HG03432 (cell line): ENCODE measurements around the gene SCNN1A.

Experiments
- ATAC-seq: cut with Tn5 transposase; IDR thresholded peaks from one replicate; pipeline ENCODE4 v1.9.1; 2021; ENCODE audit warnings: mild to moderate bottlenecking, moderate library complexity; ENCODE audit not compliant: unreplicated experiment

The SCNN1A gene

GRCh38 chr12:6375269-6376078 lies at the start of gene SCNN1A:
Gene SCNN1A, minus strand, starts transcription at chr12:6375563. Its CDS starts 780 bp downstream, at chr12:6374783.
- no peak for ATAC-seq

GRCh38 chr12:6424866-6425265 lies 49.5 kb upstream of the SCNN1A start:
- no peak for ATAC-seq

GRCh38 chr12:6424008-6424347 lies 48.6 kb upstream of the SCNN1A start:
- no peak for ATAC-seq

- ATAC-seq: peak; percentile 33
These were observed 48.1 kb upstream of the SCNN1A start for GRCh38 chr12:6423267-6424007.

- no peak for ATAC-seq
These were observed 45.0 kb upstream of the SCNN1A start for GRCh38 chr12:6420364-6420763.

- ATAC-seq: no peak
These were observed 43.4 kb upstream of the SCNN1A start for GRCh38 chr12:6418796-6419195.

GRCh38 chr12:6416596-6416995 lies 41.2 kb upstream of the SCNN1A start:
- ATAC-seq: no peak

GRCh38 chr12:6407236-6407954 lies 32.0 kb upstream of the SCNN1A start:
- no peak for ATAC-seq

GRCh38 chr12:6405963-6406362 lies 30.6 kb upstream of the SCNN1A start:
- no peak for ATAC-seq

GRCh38 chr12:6404390-6404789 lies 29.0 kb upstream of the SCNN1A start:
- no peak for ATAC-seq

GRCh38 chr12:6399884-6400644 lies 24.7 kb upstream of the SCNN1A start:
- no peak for ATAC-seq

GRCh38 chr12:6396031-6396430 lies 20.7 kb upstream of the SCNN1A start:
- ATAC-seq: no peak

GRCh38 chr12:6394398-6394797 lies 19.0 kb upstream of the SCNN1A start:
- ATAC-seq: no peak

GRCh38 chr12:6393109-6393508 lies 17.7 kb upstream of the SCNN1A start:
- no peak for ATAC-seq

- no peak for ATAC-seq
These were observed 17.1 kb upstream of the SCNN1A start for GRCh38 chr12:6392504-6392903.

GRCh38 chr12:6391013-6391412 lies 15.7 kb upstream of the SCNN1A start:
- no peak for ATAC-seq

GRCh38 chr12:6390084-6390799 lies 14.9 kb upstream of the SCNN1A start:
- no peak for ATAC-seq

GRCh38 chr12:6387541-6387940 lies 12.2 kb upstream of the SCNN1A start:
- ATAC-seq: no peak

GRCh38 chr12:6386491-6386890 lies 11.1 kb upstream of the SCNN1A start:
- no peak for ATAC-seq

- no peak for ATAC-seq
These were observed 10.7 kb upstream of the SCNN1A start for GRCh38 chr12:6386038-6386437.
